Hepatocyte (in vitro differentiated cells): ENCODE measurements around the gene CCZ1.

Experiments
- EZH2 ChIP-seq: fragments of 200-600 bp; sonication (generic); IDR thresholded peaks from 2 replicates; pipeline ENCODE4 v1.6.1; 2016; ENCODE audit warnings: antibody characterized with exemption, mild to moderate bottlenecking, borderline replicate concordance
- EZH2phosphoT487 ChIP-seq: fragments of 200-600 bp; sonication (generic); IDR thresholded peaks from one replicate; pipeline ENCODE4 v1.6.1; 2018; ENCODE audit warnings: antibody characterized with exemption, mild to moderate bottlenecking, low read depth, moderate library complexity; ENCODE audit not compliant: unreplicated experiment, severe bottlenecking
- TF ChIP-seq, protein P1 (sequence below): fragments of 200-600 bp; sonication (generic); IDR thresholded peaks from 2 replicates; pipeline ENCODE4 v1.5.1; 2016; ENCODE audit warnings: antibody characterized with exemption, mild to moderate bottlenecking; ENCODE audit not compliant: poor library complexity

- TF ChIP-seq, protein P1, sequence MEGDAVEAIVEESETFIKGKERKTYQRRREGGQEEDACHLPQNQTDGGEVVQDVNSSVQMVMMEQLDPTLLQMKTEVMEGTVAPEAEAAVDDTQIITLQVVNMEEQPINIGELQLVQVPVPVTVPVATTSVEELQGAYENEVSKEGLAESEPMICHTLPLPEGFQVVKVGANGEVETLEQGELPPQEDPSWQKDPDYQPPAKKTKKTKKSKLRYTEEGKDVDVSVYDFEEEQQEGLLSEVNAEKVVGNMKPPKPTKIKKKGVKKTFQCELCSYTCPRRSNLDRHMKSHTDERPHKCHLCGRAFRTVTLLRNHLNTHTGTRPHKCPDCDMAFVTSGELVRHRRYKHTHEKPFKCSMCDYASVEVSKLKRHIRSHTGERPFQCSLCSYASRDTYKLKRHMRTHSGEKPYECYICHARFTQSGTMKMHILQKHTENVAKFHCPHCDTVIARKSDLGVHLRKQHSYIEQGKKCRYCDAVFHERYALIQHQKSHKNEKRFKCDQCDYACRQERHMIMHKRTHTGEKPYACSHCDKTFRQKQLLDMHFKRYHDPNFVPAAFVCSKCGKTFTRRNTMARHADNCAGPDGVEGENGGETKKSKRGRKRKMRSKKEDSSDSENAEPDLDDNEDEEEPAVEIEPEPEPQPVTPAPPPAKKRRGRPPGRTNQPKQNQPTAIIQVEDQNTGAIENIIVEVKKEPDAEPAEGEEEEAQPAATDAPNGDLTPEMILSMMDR = no peak
- no peak for TF ChIP-seq EZH2
- no peak for TF ChIP-seq EZH2phosphoT487
Measured at GRCh38 chr7:5854738-5855137, 43.8 kb upstream of the CCZ1 start.
